Activated CD4-positive, alpha-beta T cell treated with anti-CD3 and anti-CD28 coated beads for 1 hour (primary cell): Measurements from ENCODE around the gene SETDB1.

ENCODE experiments used
- DNase-seq: peaks from one replicate; pipeline ENCODE4 v3.0.0-alpha.2; 2020

The SETDB1 gene

DNA sequence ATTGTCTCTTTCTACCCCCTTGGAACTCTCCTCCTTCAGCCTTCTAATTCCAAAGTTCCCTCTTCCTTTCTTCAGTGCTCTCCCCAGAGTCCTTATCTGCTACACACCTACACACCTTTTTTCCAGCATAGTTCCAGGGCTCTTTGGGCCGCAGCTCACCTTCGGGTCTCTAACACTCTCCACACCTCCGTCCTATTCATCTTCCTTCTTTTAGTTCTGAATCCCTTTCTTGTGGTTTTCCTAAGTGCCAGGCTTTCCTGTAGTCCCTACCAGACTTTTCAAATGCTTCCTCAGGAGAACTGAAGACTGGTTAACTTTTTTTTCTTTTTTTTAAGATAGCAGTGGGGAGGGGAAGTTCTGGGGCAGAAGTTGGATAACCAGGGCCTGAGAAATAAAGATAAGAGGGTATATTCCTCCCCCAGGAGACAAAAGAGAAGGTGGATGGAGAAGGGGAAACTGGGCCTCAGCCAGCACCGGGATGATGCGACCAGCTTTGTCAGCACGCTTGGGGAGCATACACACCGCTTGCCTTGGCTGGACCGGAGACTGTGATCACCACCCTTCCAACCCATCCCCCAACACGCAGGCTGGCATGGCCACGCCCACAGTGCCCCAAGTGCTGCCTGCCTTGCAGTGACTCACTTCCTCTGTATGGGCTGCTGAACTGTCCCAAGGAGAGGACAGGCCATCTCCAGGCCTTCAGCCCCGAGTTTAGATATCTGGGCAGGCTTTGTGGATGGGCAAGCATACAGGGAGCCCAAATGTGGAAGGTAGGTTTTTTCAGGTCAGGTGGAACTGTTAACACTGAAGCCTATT lies 50.9 kb downstream of the SETDB1 start:
- DNase-seq: peak; percentile 60

DNA sequence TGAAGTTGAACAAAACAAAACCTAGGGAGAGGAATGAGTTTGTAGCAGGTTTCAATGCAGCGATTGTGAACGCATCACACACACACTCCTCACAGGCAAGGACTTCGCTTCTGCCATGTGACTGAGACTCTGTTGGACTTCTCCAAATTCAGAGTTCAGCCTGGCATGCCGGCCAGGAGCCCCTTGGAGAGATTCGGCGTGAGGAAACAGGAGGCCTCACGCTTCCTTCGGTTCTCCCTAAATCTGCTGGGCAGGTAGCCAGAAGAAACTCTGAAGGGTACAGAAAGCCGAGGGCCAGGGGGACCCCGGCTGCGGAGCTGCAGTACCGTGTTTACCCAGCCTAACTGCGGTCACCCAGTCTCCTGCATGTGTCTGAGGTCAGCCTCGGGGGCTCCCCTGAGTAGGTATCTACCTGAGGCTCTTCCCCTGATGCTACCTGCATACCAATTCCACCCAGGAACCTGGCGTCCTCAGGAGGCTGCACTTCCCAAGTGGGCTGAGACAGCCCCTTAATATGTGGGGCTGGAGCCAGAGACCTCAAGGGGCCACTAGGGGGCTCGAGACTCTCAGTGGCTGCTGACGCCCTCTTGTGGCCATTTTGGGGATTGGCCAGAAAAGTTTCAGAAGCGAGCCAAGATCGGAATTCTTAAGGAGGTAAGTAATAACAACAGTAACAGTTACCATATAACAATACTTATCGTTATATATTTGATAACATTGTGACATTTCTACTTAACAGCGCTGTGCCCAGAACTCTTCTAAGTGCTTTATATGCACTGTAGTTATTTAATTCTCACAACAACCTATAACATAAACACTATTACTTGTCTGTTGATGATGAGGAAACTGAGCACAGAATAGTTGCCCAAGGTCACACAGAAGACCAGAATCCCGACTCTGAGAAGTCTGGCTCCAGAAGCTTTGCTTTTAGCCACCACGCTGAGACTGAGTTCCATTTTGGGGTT lies 53.2 kb downstream of the SETDB1 start:
- peak; percentile 78 for DNase-seq

DNA sequence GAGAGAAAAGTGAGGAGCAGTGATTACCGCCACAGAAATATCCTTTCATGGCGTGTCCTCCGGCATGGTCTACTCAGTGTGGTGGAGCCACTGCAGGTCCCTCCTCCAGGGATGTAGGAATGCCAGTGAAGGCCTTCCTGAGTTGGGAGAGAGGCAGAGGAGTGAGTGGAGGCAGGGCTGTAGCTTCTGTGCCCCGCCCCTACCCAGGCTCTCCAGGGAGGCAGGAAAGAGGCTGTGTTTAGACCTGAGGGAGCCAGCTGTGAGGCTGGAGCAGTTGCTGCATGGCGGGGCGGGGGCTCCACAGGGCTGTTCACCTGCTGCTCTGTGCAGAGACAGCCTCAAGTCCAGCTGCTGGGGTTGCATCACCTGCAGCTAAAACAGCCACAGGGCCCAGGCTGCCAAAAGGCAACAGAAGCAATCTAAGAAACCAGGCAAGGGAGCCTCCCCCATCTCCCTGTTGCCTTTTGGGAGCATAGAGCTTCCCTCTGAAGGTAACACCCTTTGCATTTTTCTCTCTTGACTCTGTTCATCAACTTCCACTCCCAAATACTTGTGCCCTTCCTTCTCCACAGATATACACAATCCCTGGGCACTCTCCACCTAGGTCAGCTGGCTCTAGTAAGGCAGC lies 55.1 kb downstream of the SETDB1 start:
- no peak for DNase-seq

DNA sequence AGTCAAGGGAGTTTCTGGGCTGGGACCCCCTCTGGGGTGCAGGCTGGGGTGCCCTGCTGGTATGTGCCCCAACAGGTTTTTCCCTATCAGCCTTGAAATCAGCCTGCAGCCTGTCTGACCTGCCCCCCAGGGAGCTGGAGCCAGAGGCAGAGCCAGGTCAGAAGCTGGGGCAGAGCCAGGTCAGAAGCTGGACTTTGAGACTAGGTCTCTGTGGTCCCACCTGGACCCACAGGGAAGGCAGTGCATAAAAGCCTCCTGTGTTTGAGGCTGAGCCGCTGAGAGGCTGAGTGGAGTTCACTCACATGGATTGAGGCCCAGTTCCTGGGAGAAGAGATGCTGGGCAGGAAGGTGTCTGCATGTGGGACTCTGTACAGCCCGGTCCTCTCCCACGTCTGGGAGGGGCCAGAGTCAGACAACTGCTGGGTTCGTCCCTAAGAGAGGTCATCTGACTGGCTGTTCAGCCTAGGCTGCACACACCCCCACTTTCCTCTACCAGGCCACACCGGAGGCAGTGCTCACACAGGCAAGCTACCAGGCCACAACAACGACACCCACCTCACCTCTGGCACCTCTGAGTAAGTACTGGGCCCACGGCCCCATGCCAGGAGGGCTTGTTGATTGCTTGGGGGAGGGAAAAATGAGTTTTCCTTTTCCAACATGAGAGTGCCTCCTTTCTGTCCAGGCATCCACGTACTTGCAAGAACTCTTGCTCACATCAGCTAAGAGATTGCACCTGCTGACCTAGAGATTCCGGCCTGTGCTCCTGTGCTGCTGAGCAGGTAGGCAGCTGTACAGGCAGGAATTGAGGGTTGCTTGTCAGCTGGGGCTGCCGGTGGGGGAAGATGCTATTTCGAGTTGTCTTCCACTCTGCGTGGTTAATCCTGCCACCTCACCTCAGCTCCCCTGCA lies 55.9 kb downstream of the SETDB1 start, which contains the start of gene ANXA9:
Gene ANXA9, plus strand, starts transcription at position 488 of the 908 bp plus-strand sequence. CDS start 814 bp downstream, outside the sequence.
- no peak for DNase-seq

DNA sequence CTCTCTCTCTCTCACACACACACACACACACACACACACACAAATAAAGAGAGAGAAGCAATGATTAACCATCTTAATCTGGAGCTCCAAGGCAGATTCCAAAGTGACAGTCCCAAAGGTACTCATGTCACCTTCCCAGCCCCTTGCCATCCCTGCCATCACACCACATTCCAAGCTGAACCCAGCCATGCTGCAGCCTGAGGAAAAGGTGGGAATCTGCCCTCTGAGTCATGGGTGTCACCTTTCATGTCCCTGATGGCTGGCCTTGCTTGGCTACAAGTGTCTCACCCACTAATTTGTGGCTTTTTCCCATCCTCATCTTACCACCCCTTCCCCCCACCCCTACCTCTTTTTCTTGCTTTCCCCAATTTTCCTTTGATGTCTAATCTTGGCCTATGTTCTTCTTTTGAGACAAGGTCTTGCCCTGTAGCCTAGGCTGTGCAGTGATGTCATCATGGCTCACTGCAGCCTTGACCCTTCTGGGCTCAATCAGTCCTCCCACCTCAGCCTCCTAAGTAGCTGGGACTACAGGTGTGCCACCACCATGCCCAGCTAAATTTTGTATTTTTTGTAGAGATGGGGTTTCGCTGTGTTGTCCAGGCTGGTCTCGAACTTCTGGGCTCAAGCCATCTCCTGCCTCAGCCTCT lies 59.1 kb downstream of the SETDB1 start:
- DNase-seq: no peak

DNA sequence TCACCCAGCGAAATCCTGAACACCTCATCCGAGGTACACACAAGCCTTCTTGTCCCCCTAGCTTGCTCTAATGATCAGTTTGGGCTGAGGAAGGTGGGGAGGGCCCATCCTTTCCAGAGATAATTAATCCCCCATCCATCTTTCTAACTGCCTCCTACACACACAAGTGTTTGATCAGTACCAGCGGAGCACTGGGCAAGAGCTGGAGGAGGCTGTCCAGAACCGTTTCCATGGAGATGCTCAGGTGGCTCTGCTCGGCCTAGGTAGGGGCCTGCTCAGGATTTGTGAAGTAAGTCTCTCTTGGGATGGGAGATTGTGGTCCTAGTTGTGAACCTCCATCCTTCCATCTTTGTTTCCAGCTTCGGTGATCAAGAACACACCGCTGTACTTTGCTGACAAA lies 61.8 kb downstream of the SETDB1 start:
- no peak for DNase-seq

DNA sequence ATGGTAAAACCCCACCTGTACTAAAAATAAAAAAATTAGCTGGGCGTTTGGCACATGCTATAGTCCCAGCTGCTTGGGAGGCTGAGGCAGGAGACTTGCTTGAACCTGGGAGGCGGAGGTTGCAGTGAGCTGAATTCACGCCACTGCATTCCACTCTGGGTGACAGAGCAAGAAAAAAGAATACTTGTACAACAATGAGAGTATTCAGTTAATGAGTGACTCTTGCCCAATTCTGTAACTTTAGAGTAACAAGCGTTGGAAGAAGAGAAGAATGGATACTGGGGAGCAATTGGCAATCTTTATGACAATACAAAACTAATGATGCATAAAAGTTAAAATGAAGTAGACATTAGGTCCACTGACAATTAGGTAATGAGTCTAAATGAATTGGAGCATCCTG lies 66.5 kb downstream of the SETDB1 start:
- DNase-seq: no peak

DNA sequence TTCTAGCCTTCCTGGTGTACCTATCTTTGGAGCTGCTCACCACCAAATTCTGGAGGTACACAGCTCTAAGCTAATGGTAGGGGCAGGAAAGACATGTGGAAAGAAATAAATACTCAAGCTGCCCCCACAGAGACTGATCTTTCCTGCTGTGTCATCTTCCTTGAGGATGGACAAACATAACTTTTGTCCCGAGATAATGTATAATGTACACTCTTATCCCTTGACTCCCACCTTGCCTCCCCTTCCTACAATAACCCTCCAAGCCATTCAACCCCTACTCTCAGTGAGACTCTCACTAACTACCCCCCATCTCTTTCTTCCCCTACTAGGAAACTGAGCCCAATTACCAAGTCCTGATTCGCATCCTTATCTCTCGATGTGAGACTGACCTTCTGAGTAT lies 68.1 kb downstream of the SETDB1 start:
- DNase-seq: no peak

DNA sequence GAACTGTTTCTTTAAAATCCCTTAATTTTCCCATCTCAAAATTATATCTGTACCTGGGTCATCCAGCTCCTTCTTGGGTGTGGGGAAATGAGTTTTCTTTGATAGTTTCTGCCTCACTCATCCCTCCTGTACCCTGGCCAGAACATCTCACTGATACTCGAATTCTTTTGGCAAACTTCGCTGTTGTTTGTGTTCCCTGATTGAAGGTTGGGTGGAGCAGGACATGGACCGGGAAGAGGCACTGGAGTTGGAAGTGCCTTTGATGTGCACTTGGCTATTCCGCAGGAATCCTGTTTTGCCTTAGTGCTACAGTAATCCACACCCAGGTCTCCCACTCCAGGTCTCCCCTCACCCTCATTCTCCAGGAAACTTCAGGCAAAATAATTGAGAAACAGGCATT lies 69.3 kb downstream of the SETDB1 start:
- no peak for DNase-seq

DNA sequence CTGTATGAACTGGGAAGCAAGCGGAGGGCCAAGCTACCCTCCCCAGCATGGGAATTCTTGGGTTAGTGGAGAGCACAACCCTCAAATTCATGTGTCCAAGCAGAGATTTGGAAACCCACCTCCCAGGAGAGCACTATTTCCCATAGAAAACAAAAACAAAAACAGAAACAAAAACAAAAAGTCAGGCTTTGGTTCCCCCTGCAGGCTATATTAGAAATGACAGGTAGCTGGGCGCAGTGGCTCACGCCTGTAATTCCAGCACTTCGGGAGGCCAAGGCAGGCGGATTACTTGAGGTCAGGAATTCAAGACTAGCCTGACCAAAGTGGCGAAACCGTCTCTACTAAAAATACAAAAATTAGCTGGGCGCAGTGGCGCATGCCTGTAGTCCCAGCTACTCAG lies 69.7 kb downstream of the SETDB1 start:
- DNase-seq: no peak

DNA sequence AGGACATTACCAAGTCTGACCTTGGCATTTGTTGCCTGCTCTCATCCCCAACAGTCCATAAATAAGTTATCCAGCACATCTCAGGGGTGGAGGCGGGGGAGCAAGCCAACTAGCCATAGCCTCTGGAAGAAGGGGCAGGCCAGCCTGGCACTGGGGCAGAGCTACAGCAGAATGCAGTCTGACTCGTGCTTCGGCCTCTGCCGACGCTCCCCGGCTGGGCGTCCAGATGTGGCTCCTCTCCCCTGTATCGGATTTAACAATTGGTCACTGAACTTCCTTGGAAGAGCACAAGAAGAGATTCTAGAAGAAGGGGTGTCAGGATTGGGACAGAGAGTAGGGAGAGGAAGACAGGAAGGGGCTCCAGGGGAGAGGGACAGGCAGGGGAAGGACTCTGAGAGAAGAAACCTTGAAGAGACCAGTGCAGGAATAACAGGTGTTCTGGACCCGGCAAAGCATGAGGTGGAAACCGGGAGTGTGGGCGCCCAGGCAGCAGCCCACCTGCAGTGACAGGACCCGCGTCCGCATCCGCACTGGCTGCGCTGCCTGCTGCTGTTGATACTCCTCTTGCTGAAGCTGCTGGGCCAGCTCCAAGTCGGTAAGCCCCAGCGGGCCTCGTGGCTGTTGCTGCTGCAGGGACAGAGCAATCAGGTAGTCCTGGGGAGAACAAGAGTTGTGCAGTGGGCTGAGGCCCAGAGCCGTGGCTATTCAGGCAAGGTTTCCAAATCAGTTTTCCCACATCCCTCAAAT lies 71.1 kb downstream of the SETDB1 start:
- DNase-seq: no peak

DNA sequence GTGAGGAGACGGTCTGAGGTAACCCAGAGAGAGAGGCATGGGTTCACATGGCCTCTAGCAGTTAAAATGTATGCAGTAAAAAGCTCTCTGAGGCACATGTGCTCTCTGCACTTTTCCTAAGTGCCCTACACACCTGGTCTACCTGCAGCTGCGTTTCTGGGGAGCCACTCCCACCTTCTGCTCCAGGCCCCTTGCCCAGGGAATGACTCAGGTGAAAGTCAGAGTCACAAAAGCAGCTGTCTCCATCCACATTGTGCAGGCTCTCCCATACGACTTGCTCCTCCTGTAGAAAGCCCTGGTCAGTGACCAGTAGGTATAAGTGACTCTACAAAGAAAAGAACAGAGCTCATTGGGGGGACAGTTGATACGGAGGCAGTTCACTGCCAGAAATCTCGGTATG lies 71.8 kb downstream of the SETDB1 start:
- no peak for DNase-seq

DNA sequence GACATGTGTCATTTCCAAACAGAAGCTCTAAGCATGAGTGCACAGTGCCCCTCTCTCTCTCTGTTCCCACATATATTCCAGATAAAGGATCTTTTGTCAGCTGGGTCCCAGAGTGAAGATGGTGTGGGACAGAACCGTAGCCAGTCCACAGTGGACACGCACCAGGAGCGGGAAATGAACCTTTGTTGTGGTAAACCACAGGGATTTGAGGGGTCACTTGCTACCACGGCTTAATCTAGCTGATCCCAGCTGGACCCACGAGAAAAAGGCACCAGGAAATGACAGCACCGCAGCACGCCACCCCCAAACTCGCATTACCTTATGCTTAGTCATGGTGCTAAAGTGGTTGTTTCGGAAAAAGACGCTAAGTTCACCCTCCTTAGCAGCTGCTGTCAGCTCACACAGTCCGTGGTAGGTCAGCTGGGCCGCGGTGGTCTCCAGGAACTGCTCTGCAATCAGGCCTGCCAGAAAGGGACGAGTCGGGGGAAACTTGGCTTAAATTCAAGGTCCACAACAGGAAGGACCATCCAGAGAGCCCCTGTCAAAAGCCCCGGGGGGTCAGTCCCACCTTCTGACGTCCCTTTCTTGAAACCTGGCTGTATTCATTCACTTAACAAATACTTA lies 73.0 kb downstream of the SETDB1 start:
- no peak for DNase-seq

DNA sequence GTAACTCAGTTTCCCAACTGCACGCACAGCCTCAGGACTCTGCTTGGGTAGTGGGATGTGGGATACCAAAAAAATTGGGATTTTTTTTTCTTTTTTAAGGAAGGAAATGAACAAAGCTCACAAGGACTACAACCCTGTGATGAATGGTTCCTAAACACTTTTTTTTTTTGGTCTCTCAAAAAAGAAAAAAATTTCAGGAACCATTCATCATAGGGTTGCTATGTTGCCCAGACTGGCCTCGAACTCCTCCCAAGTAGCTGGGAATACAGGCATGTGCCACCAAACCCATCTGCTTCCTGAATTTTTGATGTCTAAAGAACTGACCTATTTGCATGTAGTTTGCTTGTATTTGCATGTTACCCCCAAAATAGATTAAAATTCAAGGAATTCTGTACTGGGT lies 73.8 kb downstream of the SETDB1 start:
- no peak for DNase-seq

DNA sequence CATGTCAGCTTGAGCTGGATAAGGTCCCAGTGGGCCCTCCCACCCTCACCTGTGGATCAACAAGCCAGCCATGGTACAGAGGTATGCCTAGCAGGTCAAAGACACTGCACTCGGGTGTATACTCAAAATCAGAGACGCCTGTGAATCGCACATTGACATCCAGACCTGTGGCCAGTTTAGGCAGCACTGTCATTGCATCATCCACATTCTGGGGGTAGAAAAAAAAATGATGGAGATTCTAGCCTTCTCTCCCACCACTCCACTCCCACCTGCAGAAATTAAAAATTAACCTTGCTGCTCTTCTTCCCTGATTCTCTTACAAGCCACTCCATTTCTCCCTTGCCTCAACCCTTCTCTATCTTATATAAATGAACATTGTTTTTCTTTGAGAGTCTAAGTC lies 74.2 kb downstream of the SETDB1 start:
- DNase-seq: no peak

DNA sequence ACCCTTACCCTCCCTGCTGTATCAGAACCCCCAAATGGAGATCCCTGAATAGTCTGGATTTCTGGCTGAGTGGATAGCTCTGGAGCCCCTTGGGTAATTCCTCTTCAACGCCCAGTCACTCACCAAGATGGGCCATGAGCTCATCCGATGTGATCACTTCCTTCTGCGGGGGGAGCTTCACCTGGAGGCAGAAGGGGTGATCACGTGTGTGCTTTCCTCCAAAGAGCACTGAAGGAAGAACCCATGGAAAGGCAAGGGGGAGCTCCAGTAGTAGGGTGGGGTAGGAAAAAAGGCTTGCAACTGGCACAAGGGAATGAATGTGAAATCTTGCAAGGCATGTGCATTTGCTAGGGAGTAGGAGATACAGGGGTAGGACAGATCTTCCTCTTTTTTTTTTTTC lies 75.4 kb downstream of the SETDB1 start:
- DNase-seq: no peak

DNA sequence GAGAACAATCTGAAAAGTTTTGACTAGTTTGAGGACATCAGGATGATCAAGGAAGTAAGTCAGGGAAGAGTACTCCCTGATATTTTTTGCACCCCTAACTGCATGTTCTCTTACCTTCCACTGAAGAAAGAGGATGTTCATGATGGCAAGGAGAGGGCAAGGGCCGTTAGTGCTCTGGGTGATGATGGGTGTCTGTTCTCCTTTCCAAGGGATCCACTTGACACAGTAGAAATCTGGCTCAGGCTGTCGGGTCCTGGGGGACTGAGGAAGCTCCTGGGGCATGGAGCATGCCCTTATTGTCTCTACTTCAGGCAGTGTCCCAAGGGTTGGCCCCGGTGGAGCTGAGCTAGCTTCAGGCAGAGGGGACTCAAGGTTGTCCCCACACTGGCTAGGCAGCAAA lies 75.9 kb downstream of the SETDB1 start:
- no peak for DNase-seq

DNA sequence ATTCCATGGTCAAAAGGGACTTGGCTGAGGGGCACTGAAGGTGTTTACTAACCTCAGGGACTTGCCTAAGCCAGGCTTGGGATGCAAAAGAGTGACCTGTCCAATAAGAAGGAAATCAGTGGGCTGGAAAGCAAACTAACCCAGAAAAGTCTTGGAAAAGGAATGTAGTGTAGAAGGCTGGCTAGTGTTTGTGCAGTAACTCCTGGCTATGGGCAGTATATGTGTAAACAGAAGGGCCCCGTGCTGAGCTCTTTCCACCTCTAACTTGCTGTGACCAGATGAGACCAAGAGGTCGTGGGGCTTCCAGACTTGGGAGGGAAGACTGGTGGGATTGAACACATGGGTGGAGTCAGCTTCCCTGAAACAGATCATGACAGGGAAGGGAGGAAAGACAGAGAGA lies 76.4 kb downstream of the SETDB1 start:
- no peak for DNase-seq

DNA sequence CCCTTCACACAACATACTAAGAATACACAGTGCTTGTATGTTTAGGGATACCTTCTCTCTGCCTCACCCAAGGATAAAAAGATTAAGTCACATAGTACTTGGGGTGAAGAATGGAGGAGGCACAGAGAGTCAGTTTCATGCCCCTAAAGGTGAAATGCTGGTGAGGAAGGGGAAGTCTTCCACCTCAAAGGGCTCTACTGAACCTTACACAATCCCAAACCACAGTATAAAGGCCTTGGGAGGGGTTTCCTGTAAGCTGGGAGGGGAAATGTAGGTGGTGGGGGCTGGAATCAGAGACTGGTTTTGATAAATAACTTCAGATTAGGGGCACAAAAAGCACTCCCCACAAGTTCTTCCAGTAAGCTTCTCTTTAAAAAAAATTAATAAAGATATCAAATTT lies 77.0 kb downstream of the SETDB1 start:
- DNase-seq: no peak

DNA sequence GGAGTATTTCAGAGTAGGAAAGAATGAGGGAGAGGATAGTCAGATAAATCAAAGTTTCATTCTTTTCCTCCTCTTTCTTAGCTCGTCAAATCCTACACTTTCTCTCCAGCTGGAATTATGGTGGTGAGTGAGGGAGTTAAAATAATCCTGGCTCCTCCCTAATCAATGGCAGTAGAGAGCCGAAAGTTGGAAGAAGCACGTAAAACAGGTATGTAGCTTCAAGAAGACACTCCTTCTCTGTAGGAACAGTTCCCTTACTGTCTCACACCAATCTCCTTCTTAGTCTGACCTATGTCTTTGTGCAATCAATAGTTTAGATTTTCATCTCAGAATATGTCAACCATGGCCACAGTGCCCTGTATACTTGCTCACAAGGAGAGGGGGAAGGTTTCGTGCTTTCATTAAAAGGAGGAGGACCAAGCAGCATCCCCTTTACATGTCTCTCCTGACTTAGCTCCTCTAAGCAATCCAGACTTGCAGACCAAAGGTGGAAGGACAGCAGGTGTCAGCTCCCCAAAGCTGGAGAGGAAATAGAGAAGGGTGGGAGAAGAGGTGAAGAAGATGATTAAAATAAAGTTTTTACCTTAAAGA lies 79.7 kb downstream of the SETDB1 start:
- DNase-seq: no peak
